ENCODE data around the gene FGD4.

DNA sequence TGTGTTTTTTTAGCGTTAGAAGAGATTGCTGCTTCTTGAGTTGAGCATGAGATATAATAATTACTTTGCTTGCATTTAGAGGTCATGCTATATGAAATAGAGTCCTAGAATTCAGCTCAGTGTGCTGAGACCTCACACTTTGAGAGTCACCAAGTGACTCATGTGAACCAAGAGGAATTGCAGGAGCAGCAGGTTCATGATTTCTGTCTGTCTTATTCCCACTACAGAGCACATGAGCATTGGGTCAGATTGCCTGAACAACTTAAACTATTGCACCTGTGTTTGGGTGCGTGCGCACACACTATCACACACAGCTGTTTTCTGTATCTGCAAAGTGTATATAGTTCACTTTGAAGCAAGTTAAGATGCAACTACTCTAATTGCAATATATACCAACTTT lies 109.3 kb downstream of the FGD4 start:
- TF ChIP-seq, protein P1, sequence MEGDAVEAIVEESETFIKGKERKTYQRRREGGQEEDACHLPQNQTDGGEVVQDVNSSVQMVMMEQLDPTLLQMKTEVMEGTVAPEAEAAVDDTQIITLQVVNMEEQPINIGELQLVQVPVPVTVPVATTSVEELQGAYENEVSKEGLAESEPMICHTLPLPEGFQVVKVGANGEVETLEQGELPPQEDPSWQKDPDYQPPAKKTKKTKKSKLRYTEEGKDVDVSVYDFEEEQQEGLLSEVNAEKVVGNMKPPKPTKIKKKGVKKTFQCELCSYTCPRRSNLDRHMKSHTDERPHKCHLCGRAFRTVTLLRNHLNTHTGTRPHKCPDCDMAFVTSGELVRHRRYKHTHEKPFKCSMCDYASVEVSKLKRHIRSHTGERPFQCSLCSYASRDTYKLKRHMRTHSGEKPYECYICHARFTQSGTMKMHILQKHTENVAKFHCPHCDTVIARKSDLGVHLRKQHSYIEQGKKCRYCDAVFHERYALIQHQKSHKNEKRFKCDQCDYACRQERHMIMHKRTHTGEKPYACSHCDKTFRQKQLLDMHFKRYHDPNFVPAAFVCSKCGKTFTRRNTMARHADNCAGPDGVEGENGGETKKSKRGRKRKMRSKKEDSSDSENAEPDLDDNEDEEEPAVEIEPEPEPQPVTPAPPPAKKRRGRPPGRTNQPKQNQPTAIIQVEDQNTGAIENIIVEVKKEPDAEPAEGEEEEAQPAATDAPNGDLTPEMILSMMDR (IDR thresholded peaks at IDR 0.05) = no peak
- TF ChIP-seq POLR2A (IDR thresholded peaks at IDR 0.05) = no peak
